IPS-NIHi11 (cell line): ENCODE results near the gene CAVIN2.

Experiments
- DNase-seq: peaks from one replicate; pipeline ENCODE4 v3.0.0; 2012; ENCODE audit warnings: mixed read lengths, low spot score

The CAVIN2 gene

DNA sequence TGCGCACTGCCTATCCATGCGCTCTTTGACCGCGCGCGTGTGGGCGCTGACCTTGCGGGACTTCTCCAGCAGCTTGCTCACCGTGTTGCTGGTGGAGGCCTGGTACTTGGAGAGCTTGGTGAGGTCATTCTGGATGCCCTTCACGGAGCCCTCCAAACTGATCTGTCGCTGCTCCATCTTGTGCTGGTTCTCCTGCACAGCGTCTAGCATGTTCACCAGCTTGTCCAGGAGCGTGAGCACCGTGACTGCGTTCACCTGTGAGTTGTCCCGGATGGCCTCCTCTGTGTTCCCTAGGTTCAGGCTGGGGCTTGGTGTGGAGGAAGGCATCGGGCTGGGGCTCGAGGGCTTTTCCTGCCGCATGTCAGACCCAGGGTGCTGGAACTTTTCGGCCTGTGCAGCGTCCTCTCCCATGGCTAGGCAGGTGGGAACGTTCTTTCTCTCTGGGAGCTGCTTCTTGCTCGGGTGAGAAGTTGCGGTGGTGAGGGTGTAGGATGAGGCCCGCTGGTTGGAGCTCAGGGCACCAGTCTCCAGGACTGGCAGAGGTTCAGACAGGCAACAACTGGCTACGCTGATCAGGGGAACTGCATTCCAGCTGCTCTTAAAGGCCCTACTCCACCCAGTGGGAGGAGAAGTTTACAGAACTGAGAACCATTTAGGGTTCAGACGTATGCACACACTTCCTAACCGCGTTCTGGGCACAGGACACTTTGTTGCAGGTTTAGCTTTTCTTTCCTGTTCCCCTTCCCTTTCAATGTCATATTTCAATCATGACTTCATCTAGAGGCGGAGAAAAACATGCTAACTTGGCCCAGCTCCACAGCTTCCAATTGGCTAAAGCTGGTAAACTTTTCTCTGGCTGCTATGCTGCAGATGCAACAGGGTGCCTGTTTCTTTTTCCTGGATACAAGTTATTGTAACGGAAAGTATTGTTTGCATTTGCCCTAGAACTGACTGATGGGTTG lies at the start of gene CAVIN2:
Gene CAVIN2, minus strand, starts transcription at position 574 of the 962 bp plus-strand sequence. Its CDS starts 163 bp downstream, at position 411.
- DNase-seq = peak; percentile 43

DNA sequence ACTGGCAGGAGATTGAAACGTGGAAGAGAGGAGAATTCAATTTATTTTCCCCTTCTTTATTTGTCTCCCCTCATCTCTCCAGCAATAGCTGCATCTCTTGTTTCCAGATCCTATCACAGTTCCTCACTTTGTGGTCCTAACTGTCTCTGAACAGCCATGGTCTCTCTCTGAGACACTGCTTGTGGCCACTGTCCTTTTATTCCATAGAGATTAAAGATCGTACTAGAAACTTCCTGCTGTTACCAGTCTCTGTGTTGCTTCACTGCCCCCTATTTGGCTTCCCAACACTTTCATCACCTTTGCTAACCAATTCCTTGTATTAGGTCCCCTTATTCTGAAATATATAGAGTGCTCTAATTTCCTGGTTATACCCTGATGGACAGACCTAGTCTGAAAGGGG lies 48.9 kb upstream of the CAVIN2 start:
- DNase-seq = no peak

GRCh38 chr2:191895195-191895594 lies 48.3 kb upstream of the CAVIN2 start:
- DNase-seq = no peak

DNA sequence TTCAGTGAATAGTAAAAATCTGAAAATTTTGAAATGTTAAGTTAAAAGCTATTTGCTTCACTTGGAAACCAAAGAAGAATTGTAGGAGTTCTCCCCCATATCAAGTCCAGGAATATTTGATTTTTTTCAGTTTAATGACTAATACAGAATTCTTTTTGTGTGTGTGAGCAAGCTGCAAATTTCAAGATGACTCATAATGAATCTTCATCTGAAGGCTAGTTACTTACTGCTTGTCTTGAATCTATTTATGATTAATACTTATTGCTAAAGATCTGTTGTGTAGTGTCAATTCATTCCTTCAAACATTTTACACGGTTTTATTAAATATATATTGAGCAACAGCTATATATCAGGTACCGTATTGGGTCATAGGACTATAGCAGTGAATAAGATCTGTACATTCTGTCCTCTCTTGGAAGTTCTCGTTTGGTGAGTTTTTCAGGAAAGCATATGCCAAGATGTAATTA lies 47.8 kb upstream of the CAVIN2 start:
- no peak for DNase-seq

- no peak for DNase-seq
These were observed 45.5 kb upstream of the CAVIN2 start for GRCh38 chr2:191892391-191892790.

- no peak for DNase-seq
These were observed 44.8 kb upstream of the CAVIN2 start for GRCh38 chr2:191891656-191892055.

GRCh38 chr2:191889931-191890330 lies 43.0 kb upstream of the CAVIN2 start:
- no peak for DNase-seq

DNA sequence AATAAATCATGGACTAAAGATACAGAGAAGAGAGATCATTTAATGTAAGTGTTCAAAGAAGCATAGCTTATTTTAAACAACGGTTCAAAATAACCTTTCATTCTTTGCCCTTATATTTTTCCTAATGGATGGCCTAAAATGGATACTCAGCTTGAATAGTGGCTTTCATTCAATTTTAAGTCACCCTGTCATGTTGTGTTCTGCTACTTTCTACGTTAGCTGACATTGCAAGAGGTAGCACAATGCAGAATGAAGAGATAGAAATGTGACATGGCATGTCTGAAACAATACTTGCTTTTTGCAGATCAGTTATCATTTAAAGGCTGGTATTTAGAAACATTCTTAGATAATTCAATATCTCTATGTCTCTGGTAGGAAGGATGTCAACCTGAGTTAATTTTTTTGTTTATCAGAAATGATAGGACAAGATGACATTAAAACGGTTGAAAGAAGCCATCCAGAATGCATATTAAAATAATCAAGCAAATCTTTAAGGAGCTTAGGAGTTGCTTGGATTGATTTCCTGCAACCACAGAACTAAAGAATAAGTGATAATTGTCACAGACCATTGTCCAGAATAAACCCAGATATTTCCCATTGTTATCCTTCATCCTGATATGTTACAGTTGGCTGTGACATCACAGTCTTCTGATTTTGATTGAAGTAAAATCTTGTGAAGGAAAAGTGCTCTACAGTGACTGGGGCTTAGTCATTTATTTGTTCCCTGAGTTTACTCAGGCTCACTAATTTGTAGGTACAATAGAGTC lies 41.7 kb upstream of the CAVIN2 start:
- no peak for DNase-seq

DNA sequence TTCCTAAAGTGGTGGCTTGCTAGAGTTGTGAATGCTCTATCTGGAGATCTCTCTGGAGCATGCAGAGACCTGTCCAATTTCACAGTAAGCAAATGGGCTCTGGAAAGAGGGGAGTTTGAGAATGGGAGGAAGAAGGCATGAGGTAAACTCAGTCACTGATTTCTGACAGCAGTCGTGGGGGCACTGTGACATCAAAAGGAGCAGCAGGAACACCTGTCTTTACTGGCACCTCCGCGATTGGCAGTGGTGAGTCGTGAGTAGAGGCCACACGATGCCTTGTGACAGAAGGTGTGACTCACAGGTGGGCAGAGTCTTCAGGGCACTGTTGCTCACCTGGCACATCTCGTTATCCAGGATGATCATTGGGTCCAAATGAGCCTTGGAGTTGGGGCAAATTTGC lies 38.8 kb upstream of the CAVIN2 start:
- no peak for DNase-seq

DNA sequence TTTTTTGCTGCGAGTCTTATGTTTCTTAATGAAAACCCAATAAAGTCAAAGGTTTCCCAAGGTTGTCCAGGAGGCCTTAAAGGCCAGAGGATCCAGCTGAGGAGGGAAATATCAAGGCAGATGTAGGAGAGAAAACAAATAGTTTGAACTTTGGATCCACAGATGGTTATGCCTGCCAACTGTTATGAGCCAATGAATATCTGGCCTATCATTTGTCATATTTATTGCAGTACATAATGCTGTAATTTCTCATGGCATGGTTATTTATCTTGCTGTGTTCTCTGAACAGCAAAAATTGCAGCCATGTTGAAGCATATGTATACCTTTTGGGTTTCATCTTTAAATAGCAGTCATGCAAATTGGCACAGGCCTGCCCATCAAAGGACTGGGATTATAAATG lies 38.2 kb upstream of the CAVIN2 start:
- no peak for DNase-seq

- no peak for DNase-seq
These were observed 35.3 kb upstream of the CAVIN2 start for GRCh38 chr2:191881982-191882816.

- peak; percentile 22 for DNase-seq
These were observed 31.8 kb upstream of the CAVIN2 start for GRCh38 chr2:191878548-191879279.

- no peak for DNase-seq
These were observed 31.0 kb upstream of the CAVIN2 start for GRCh38 chr2:191877875-191878274.

- no peak for DNase-seq
These were observed 29.0 kb upstream of the CAVIN2 start for GRCh38 chr2:191875859-191876258.

GRCh38 chr2:191870744-191871143 lies 23.9 kb upstream of the CAVIN2 start:
- no peak for DNase-seq

DNA sequence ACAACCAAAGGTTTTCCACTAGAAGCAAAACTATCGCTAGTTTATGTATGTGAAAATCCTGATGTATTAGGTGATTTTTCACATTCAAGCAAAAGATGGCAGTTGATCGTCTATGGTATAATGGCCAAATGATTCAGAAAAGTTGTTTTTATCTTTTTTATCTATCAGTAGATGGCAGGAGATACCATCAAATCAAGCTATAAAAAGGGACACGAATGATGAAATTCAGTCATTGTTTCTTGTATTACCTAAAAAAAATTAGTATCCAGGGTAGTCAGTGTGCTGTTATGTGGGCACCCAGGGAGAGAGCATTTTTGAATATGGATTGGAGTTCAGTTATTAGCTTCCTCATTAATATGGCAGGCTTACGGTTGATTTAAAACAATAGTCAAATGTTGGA lies 22.9 kb upstream of the CAVIN2 start:
- no peak for DNase-seq

DNA sequence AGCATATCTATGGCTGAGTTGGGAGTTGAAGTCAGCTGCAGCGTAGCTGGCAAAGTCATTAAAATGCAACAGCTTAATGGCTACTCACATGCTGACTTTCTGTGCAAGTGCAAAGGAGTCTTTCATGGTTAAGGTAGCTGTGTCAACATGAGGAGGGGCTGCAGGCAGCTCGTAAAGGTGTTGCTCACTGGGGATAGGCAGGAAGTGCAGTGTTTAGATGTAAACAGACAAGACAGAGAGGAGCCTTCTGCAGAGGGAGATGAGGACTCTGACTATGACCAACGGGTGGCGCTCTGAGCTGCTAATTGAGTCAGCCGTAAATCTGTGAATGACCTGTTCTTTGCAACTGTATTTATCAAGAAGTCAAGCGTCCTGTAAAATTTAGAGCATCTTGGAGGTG lies 22.3 kb upstream of the CAVIN2 start:
- DNase-seq = peak; percentile 74

- DNase-seq = no peak
These were observed 20.6 kb upstream of the CAVIN2 start for GRCh38 chr2:191867507-191867847.

GRCh38 chr2:191866675-191867506 lies 20.0 kb upstream of the CAVIN2 start:
- DNase-seq = peak; percentile 26

DNA sequence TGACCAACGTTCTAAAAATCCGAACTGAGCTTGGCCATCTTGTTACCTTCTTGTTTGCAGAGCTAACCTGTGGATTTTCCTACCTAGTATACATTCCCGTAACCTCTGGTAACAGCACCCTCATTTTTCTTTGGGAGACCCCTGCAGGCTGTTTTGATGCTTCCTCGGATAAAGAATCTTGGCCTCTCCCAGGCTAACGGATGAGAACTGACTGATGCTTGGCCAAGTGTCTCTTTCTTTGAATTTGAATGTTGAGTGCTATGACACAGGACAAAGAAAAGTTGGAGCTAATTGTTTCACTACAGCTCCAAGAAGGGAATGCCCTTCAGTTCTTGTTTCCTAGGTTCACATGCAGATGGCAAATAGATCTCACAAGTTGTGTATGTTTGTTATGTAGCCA lies 19.3 kb upstream of the CAVIN2 start:
- peak; percentile 26 for DNase-seq
